Heart right ventricle (tissue), 16 donors: ENCODE measurements around the gene PMM2. TPM values are rescaled to one million over a fixed set of nuclear protein-coding genes. Genes with fewer than 3 reads are reported as not detected.

Experiments
- ATAC-seq, 8 donors: fragments of 200-7000 bp; cut with Tn5 transposase; one replicate each; pipeline ENCODE4 v1.9.1; 2020; ENCODE audit warnings: mild to moderate bottlenecking in 8 of 8, moderate library complexity in 8 of 8, moderate number of reproducible peaks in 1 of 8
- DNase-seq, 2 donors: peaks; one replicate each; pipeline ENCODE4 v3.0.0-alpha.2; 2020
- H3K27ac ChIP-seq, 10 donors: fragments of 200-600 bp; sonication (generic) in 2 of 10; one replicate each; pipeline versions ENCODE4 v1.5.0 to v1.8.0; 2020 to 2022; ENCODE audit warnings: mild to moderate bottlenecking in 3 of 10
- H3K27me3 ChIP-seq, 7 donors: fragments of 200-600 bp; one replicate each; pipeline ENCODE4 v1.8.0; 2021 to 2022; ENCODE audit warnings: mild to moderate bottlenecking in 2 of 7
- H3K36me3 ChIP-seq, 9 donors: fragments of 200-600 bp; sonication (generic) in 1 of 9; one replicate each; pipeline versions ENCODE4 v1.5.0 to v1.8.0; 2020 to 2022; ENCODE audit warnings: mild to moderate bottlenecking in 2 of 9
- H3K4me1 ChIP-seq, 9 donors: fragments of 200-600 bp; sonication (generic) in 1 of 9; one replicate each; pipeline versions ENCODE4 v1.5.0 to v1.8.0; 2020 to 2022; ENCODE audit warnings: mild to moderate bottlenecking in 4 of 9
- H3K4me3 ChIP-seq, 10 donors: fragments of 200-600 bp; sonication (generic) in 2 of 10; one replicate each; pipeline versions ENCODE4 v1.5.0 to v1.8.0; 2020 to 2022; ENCODE audit warnings: mild to moderate bottlenecking in 7 of 10, moderate library complexity in 2 of 10
- H3K9me3 ChIP-seq, 11 donors: fragments of 200-600 bp in 10 of 11; sonication (generic) in 2 of 11; one replicate each; pipeline versions ENCODE4 v1.5.0 to v1.8.0; 2013 to 2022; ENCODE audit warnings: mild to moderate bottlenecking in 2 of 11, control low read depth in 1 of 11, moderate library complexity in 1 of 11
- WGBS, 2 donors: extraction: QIAGEN DNeasy Blood & Tissue Kit; methylation state at CpG; one replicate each; pipeline ENCODE4 v1.1.7; 2013; ENCODE audit warnings: inconsistent platforms in 1 of 2; 5-methylcytosine and 5-hydroxymethylcytosine counted together
- intact Hi-C, 10 donors: fragments of 100-400 bp; cut with DNase I; formaldehyde crosslinking; loops; one replicate each; pipeline versions ENCODE4 v1.11.1 to v1.14.2; 2022
- polyA plus RNA-seq, 2 donors: library from polyadenylated mRNA; stranded (reverse); fragments of 200-250 nt; gene quantifications; one replicate each; pipeline ENCODE4 v1.2.3, GENCODE V29; 2013
- total RNA-seq, 10 donors: library from RNA; stranded (reverse); fragmentation: NEBNext Ultra II Directional in 3 of 10; extraction: Animal tissue kit (Norgen Biotek cat#: 25700) in 3 of 10; gene quantifications; one replicate each; pipeline versions ENCODE4 v1.2.1 to v1.2.4, GENCODE V29; 2021 to 2023
- TF ChIP-seq, protein P1 (sequence below), 9 donors: fragments of 200-600 bp; sonication (generic) in 2 of 9; IDR thresholded peaks; one replicate each; pipeline versions ENCODE4 v1.5.0 to v1.8.0; 2021 to 2022; ENCODE audit warnings: antibody characterized with exemption in 9 of 9, mild to moderate bottlenecking in 5 of 9, moderate library complexity in 1 of 9
- donor health status: Arrhythmogenic right ventricular cardiomyopathy.
- donor health status: ischemic (EF 13 %, LVEDD 7.1; RV severe dilation, severe dysfunction).
- donor health status: healthy with polysubstance abuse.
- donor health status: DM: no; HTN: yes; CAD: no.
- donor health status: DM: no; HTN: no; CAD: no.
- donor health status: ischemic (EF 25% LVEDD 6.9; RV normal size, moderate dysfunction).
- donor health status: ischemic (EF 25% LVEDD 5.7; RV mildly dilated, moderate dysfunction).
- donor health status: healthy.
- donor health status: DM: yes; HTN: yes; CAD: no.
- donor health status: Ischemic cardiomyopathy.
- donor health status: ischemic (EF 35%, LVEDD 5.7; RV mildly dilated, moderate dysfunction).
- donor health status: nonischemic (EF 11% LVEDD 7.7; RV severe dilation, severe dysfunction).
- donor health status: DM: yes; HTN: yes; CAD: no.
- donor health status: PGD.
- donor health status: ischemic (EF 29% LVEDD 5.4; RV normal size, mild dysfunction).
- donor health status: nonischemic (EF 23%, LVEDD 6.1; RV moderate dilation, normal function).

Gene PMM2
- total and polyA plus RNA-seq, 12 donors: 9.4 to 25.9 (median 13.9) TPM

DNA sequence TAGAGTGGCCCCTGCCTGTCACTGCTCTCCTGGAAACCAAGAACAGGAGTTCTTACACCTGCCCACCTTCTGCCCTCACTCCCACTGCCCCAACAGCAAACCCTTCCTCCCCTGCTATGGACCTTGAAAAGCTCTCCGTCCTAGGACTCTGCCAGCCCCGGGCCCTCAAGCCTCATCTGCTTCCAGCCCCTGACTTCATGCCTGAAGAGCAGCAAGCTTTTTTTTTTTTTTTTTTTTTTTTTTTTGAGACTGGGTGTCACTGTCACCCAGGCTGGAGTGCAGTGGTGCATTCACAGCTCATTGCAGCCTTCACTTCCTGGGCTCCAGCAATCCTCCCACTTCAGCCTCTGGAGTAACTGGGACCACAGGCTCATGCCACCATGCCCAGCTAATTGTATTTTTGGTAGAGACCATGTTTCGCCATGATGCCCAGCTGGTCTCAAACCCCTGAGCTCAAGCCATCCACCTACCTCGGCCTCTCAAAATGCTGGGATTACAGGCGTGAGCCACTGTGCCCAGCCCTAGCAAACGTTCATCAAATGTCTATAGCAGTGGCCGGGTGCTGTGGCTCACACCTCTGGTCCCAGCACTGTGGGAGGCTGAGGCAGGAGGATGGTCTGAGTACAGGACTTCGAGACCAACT, 54.2 kb downstream of the PMM2 start:
- TF ChIP-seq, protein P1, sequence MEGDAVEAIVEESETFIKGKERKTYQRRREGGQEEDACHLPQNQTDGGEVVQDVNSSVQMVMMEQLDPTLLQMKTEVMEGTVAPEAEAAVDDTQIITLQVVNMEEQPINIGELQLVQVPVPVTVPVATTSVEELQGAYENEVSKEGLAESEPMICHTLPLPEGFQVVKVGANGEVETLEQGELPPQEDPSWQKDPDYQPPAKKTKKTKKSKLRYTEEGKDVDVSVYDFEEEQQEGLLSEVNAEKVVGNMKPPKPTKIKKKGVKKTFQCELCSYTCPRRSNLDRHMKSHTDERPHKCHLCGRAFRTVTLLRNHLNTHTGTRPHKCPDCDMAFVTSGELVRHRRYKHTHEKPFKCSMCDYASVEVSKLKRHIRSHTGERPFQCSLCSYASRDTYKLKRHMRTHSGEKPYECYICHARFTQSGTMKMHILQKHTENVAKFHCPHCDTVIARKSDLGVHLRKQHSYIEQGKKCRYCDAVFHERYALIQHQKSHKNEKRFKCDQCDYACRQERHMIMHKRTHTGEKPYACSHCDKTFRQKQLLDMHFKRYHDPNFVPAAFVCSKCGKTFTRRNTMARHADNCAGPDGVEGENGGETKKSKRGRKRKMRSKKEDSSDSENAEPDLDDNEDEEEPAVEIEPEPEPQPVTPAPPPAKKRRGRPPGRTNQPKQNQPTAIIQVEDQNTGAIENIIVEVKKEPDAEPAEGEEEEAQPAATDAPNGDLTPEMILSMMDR (IDR thresholded peaks at IDR 0.05): no peak
- H3K4me3 ChIP-seq: no peak overlapping the region
- H3K9me3 ChIP-seq: no peaks in the 10 kb centered on the region
- H3K27ac ChIP-seq: peak overlapping the region in 8 of 10 donors; percentile 42 to 79 (median 51)
- intact Hi-C loops: no loop called here
- no peaks in the 10 kb centered on the region for H3K27me3 ChIP-seq
- 92 to 95% methylated on average over 8 of the region's 8 CpGs for WGBS, 2 donors
- H3K4me1 ChIP-seq: peaks cover 4 to 63% (median 36%) of the 10 kb centered on the region in 9 donors
- peaks cover 0 to 97% (median 29%) of the 10 kb centered on the region in 9 donors for H3K36me3 ChIP-seq
- DNase-seq (peak in 1 of 2 donors; percentile 2), ATAC-seq (no peak)

DNA sequence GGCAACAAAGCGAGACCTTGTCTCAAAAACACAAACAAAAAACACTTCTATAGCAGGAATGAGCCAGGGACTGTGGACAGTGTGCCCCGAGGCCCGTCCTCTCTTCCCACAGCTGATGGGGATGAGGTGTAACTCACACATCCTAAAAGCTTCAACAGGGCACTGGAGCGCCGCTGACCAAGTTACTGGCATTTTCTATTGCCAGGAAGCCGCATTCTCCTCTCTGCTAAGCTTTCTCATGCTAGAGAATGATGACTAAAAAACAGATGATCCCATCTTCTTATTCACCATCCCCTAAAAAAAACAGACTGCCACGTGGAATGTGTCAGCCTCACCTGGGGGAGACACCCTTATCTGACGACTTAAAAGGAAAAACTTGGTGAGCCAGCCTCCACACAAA, 54.9 kb downstream of the PMM2 start:
- ATAC-seq (no peak), DNase-seq (no peak)
- 66 to 79% methylated on average over 8 of the region's 8 CpGs for WGBS, 2 donors
- peak overlapping the region; percentile 11 to 79 (median 51) for H3K27ac ChIP-seq
- H3K36me3 ChIP-seq: peaks cover 0 to 94% (median 29%) of the 10 kb centered on the region in 9 donors
- intact Hi-C loops: no loop called here
- H3K4me1 ChIP-seq: peaks cover 4 to 65% (median 36%) of the 10 kb centered on the region in 9 donors
- H3K4me3 ChIP-seq: no peak overlapping the region
- no peaks in the 10 kb centered on the region for H3K9me3 ChIP-seq
- TF ChIP-seq, protein P1 (IDR thresholded peaks at IDR 0.05): no peak
- H3K27me3 ChIP-seq: no peaks in the 10 kb centered on the region

DNA sequence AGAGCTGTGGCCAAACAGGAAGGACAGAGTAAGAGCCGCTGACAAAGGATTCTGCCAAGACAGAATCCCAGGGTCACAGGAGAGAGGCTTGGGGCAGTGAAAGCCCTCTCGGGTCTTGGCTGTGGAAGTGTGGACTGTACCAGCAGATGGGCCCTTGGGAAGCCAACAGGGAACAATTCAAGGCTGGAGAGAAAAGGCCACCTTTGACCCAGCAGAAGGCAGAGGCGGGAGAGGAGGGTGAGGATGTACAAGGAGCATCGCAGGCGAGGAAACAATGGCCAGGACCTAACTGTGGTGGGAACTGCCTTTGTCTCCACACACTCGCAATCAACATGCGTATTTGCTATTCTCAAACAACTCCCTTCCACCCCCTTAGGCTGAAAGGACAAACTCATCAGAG, 55.5 kb downstream of the PMM2 start:
- DNase-seq (no peak), ATAC-seq (peak in 3 of 8 donors; percentile 2 to 38 (median 21))
- peak overlapping the region; percentile 11 to 79 (median 50) for H3K27ac ChIP-seq
- intact Hi-C loops: no loop called here
- no peaks in the 10 kb centered on the region for H3K9me3 ChIP-seq
- WGBS, 2 donors: 60 to 73% methylated on average over 7 of the region's 7 CpGs
- no peak overlapping the region for H3K4me3 ChIP-seq
- H3K36me3 ChIP-seq: peaks cover 0 to 92% (median 25%) of the 10 kb centered on the region in 9 donors
- H3K4me1 ChIP-seq: peaks cover 4 to 65% (median 36%) of the 10 kb centered on the region in 9 donors
- TF ChIP-seq, protein P1 (IDR thresholded peaks at IDR 0.05): no peak
- H3K27me3 ChIP-seq: no peaks in the 10 kb centered on the region

DNA sequence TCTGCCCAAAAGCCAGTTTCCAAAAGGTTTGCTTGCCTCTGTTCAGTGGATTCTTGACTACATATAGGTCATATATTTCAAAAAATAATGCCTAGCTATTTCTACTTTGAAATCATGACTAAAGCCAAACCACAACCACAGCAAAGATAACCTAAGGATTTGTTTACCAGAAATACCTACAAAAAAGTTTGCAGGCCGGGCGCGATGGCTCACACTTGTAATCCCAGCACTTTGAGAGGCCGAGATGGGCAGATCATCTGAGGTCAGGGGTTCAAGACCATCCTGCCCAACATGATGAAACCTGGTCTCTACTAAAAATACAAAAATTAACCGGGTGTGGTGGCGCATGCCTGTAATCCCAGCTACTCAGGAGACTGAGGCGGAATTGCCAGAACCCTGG, 56.0 kb downstream of the PMM2 start:
- ATAC-seq: no peak
- TF ChIP-seq, protein P1 (IDR thresholded peaks at IDR 0.05): no peak
- Histone ChIP-seq H3K27me3 (no peaks in the 10 kb centered on the region), H3K36me3 (peaks cover 0 to 92% (median 21%) of the 10 kb centered on the region in 9 donors), H3K9me3 (no peaks in the 10 kb centered on the region), H3K4me3 (no peak overlapping the region), H3K4me1 (peaks cover 4 to 70% (median 36%) of the 10 kb centered on the region in 9 donors), H3K27ac (peak overlapping the region in 8 of 10 donors; percentile 40 to 79 (median 53))
- no peak for DNase-seq
- 90 to 94% methylated on average over 7 of the region's 7 CpGs for WGBS, 2 donors
- intact Hi-C loops: no loop called here
